ENCODE results near the gene LILRB5.
"Not testable (repeated sequence)": the region's sequence is repeated elsewhere in the genome, so short reads cannot be mapped to it uniquely, and the experiment has no call there.

Gene LILRB5

GRCh38 chr19:54282686-54283470 is 25.8 kb upstream of the LILRB5 start:
- TF ChIP-seq CTCF (IDR thresholded peaks at IDR 0.05; ENCODE audit: insufficient read depth, low read length, poor library complexity, severe bottlenecking) = no peak
- no peak for TF ChIP-seq EZH2phosphoT487 (conservative IDR thresholded peaks at IDR 0.05; ENCODE audit: low read length)
- H3K27ac ChIP-seq (ENCODE audit: low read depth, low read length) = no peak overlapping the region

GRCh38 chr19:54281729-54282075 is 24.6 kb upstream of the LILRB5 start:
- H3K4me2 ChIP-seq (ENCODE audit: low read depth, low read length, poor library complexity, severe bottlenecking); H3K4me3 ChIP-seq (ENCODE audit: insufficient read depth, low read length, poor library complexity, severe bottlenecking); H3K27ac ChIP-seq (ENCODE audit: low read depth, low read length): not testable (repeated sequence)

More at GRCh38 chr19:54282686-54283470, 25.8 kb upstream of the LILRB5 start:
- Histone ChIP-seq H3K27me3 (ENCODE audit: low read length) (no peaks in the 10 kb centered on the region), H4K20me1 (ENCODE audit: low read depth, low read length) (no peaks in the 10 kb centered on the region), H3K36me3 (ENCODE audit: low read length) (no peaks in the 10 kb centered on the region), H3K4me3 (ENCODE audit: insufficient read depth, low read length, poor library complexity, severe bottlenecking) (no peak overlapping the region), H3K9me3 (ENCODE audit: insufficient read depth, low read length) (no peaks in the 10 kb centered on the region), H3F3A (ENCODE audit: insufficient read depth) (no peaks in the 10 kb centered on the region), H3K79me2 (ENCODE audit: insufficient read depth, low read length) (no peaks in the 10 kb centered on the region), H2AFZ (ENCODE audit: low read depth, low read length, severe bottlenecking) (no peak overlapping the region), H3K9me2 (replicated peaks; ENCODE audit: insufficient read depth, low read length) (no peaks in the 10 kb centered on the region), H3K9ac (ENCODE audit: low read length) (no peak overlapping the region), H3K4me2 (ENCODE audit: low read depth, low read length, poor library complexity, severe bottlenecking) (no peak overlapping the region)

GRCh38 chr19:54281007-54281728 is 24.1 kb upstream of the LILRB5 start, which contains the start of gene LILRB2:
LILRB2 (minus strand) TSS chr19:54281110; CDS start chr19:54280496, 614 bp downstream.
- H3K27ac ChIP-seq (ENCODE audit: low read depth, low read length) = no peak within 1 kb of the TSS
- no peaks in the 10 kb centered on the region for H3F3A ChIP-seq (ENCODE audit: insufficient read depth)
- H2AFZ ChIP-seq (ENCODE audit: low read depth, low read length, severe bottlenecking) = no peak within 1 kb of the TSS
- TF ChIP-seq EZH2phosphoT487 (conservative IDR thresholded peaks at IDR 0.05; ENCODE audit: low read length) (no peak), CTCF (IDR thresholded peaks at IDR 0.05; ENCODE audit: insufficient read depth, low read length, poor library complexity, severe bottlenecking) (no peak)
- H4K20me1 ChIP-seq (ENCODE audit: low read depth, low read length) = no peaks in the 10 kb centered on the region
- H3K4me2 ChIP-seq (ENCODE audit: low read depth, low read length, poor library complexity, severe bottlenecking) = no peak within 1 kb of the TSS
- H3K9me2 ChIP-seq (replicated peaks; ENCODE audit: insufficient read depth, low read length) = no peaks in the 10 kb centered on the region
- no peaks in the 10 kb centered on the region for H3K79me2 ChIP-seq (ENCODE audit: insufficient read depth, low read length)
- H3K9me3 ChIP-seq (ENCODE audit: insufficient read depth, low read length) = no peaks in the 10 kb centered on the region
- no peaks in the 10 kb centered on the region for H3K36me3 ChIP-seq (ENCODE audit: low read length)
- no peak within 1 kb of the TSS for H3K9ac ChIP-seq (ENCODE audit: low read length)
- no peak within 1 kb of the TSS for H3K4me3 ChIP-seq (ENCODE audit: insufficient read depth, low read length, poor library complexity, severe bottlenecking)
- no peaks in the 10 kb centered on the region for H3K27me3 ChIP-seq (ENCODE audit: low read length)

More at GRCh38 chr19:54281729-54282075, 24.6 kb upstream of the LILRB5 start:
- not testable (repeated sequence) for H3K9me3 ChIP-seq (ENCODE audit: insufficient read depth, low read length); H2AFZ ChIP-seq (ENCODE audit: low read depth, low read length, severe bottlenecking); H3K9ac ChIP-seq (ENCODE audit: low read length); H3K36me3 ChIP-seq (ENCODE audit: low read length); H4K20me1 ChIP-seq (ENCODE audit: low read depth, low read length); H3K79me2 ChIP-seq (ENCODE audit: insufficient read depth, low read length); H3K9me2 ChIP-seq (replicated peaks; ENCODE audit: insufficient read depth, low read length); H3K27me3 ChIP-seq (ENCODE audit: low read length); H3F3A ChIP-seq (ENCODE audit: insufficient read depth)

GRCh38 chr19:54280441-54280840 is 23.4 kb upstream of the LILRB5 start:
- not testable (repeated sequence) for H3K9me2 ChIP-seq (replicated peaks; ENCODE audit: insufficient read depth, low read length); H3K4me2 ChIP-seq (ENCODE audit: low read depth, low read length, poor library complexity, severe bottlenecking); H3K4me3 ChIP-seq (ENCODE audit: insufficient read depth, low read length, poor library complexity, severe bottlenecking); H4K20me1 ChIP-seq (ENCODE audit: low read depth, low read length); H3K79me2 ChIP-seq (ENCODE audit: insufficient read depth, low read length); H3K36me3 ChIP-seq (ENCODE audit: low read length); H3F3A ChIP-seq (ENCODE audit: insufficient read depth); H3K27me3 ChIP-seq (ENCODE audit: low read length); H3K9me3 ChIP-seq (ENCODE audit: insufficient read depth, low read length); H3K27ac ChIP-seq (ENCODE audit: low read depth, low read length); H3K9ac ChIP-seq (ENCODE audit: low read length); H2AFZ ChIP-seq (ENCODE audit: low read depth, low read length, severe bottlenecking)

- not testable (repeated sequence) for H3K4me2 ChIP-seq (ENCODE audit: low read depth, low read length, poor library complexity, severe bottlenecking); H4K20me1 ChIP-seq (ENCODE audit: low read depth, low read length); H3F3A ChIP-seq (ENCODE audit: insufficient read depth); H3K79me2 ChIP-seq (ENCODE audit: insufficient read depth, low read length); H3K36me3 ChIP-seq (ENCODE audit: low read length); H3K9me3 ChIP-seq (ENCODE audit: insufficient read depth, low read length); H3K4me3 ChIP-seq (ENCODE audit: insufficient read depth, low read length, poor library complexity, severe bottlenecking); H3K9me2 ChIP-seq (replicated peaks; ENCODE audit: insufficient read depth, low read length); H2AFZ ChIP-seq (ENCODE audit: low read depth, low read length, severe bottlenecking); H3K27ac ChIP-seq (ENCODE audit: low read depth, low read length); H3K9ac ChIP-seq (ENCODE audit: low read length); H3K27me3 ChIP-seq (ENCODE audit: low read length)
These were observed 23.0 kb upstream of the LILRB5 start for GRCh38 chr19:54280025-54280424.
